Measurements from ENCODE around the gene MARCHF10. TPM values are rescaled to one million over a fixed set of nuclear protein-coding genes. Genes with fewer than 3 reads are reported as not detected.

The MARCHF10 gene
- total and polyA plus RNA-seq, 2 donors (not counting 3 experiments of a cell fraction or from before 2014, with no cell fraction given), result 0.11 TPM; not detected in 1

- Histone ChIP-seq H4K20me1 (replicated peaks; ENCODE audit: control insufficient read depth, extremely low read depth, insufficient read depth, low read length) (no peaks in the 10 kb centered on the region), H3K4me1 (ENCODE audit: control insufficient read depth, extremely low read depth, insufficient read depth, low read length) (no peaks in the 10 kb centered on the region), H3K9ac (replicated peaks; ENCODE audit: extremely low read depth, insufficient read depth, low read length) (no peak overlapping the region), H2AFZ (ENCODE audit: low read depth, low read length) (no peak overlapping the region), H3K27me3 (ENCODE audit: control insufficient read depth in 2 of 2, insufficient read depth in 2 of 2, low read length in 2 of 2) (peaks cover 4 to 18% of the 10 kb centered on the region in 2 experiments), H3K9me3 (replicated peaks; ENCODE audit: control insufficient read depth, insufficient read depth, low read length) (no peaks in the 10 kb centered on the region), H3K9me1 (replicated peaks; ENCODE audit: control insufficient read depth, extremely low read depth, insufficient read depth, low read length) (no peaks in the 10 kb centered on the region), H3K4me3 (replicated peaks in 1 of 3; ENCODE audit: insufficient read depth in 1 of 3, low read depth in 1 of 3, low read length in 3 of 3) (no peak overlapping the region), H3K27ac (ENCODE audit: insufficient read depth, low read depth, low read length) (no peak overlapping the region), H3K4me2 (ENCODE audit: insufficient read depth, low read length) (no peak overlapping the region), H3K36me3 (ENCODE audit: control insufficient read depth in 2 of 2, extremely low read depth in 1 of 2, insufficient read depth in 2 of 2, low read length in 2 of 2) (no peaks in the 10 kb centered on the region), H3K79me2 (ENCODE audit: control insufficient read depth, insufficient read depth, low read length) (no peaks in the 10 kb centered on the region)
- ChIA-PET POLR2A (no interaction called here), CTCF (no interaction called here)
- no peak for TF ChIP-seq JUN (IDR thresholded peaks at IDR 0.05; ENCODE audit: borderline replicate concordance, insufficient read depth, insufficient read length, low read depth)
- TF ChIP-seq EZH2 (IDR thresholded peaks at IDR 0.05; ENCODE audit: borderline replicate concordance, low read depth, low read length, severe bottlenecking), result no peak
- no peak for TF ChIP-seq CTCF (IDR thresholded peaks at IDR 0.05; ENCODE audit: extremely low read depth in 1 of 2, insufficient read depth in 1 of 2, low read depth in 1 of 2, low read length in 2 of 2)
- no peak for TF ChIP-seq FOS (IDR thresholded peaks at IDR 0.05; ENCODE audit: borderline replicate concordance, insufficient read depth, low read length)
- TF ChIP-seq POLR2AphosphoS5 (IDR thresholded peaks at IDR 0.05; ENCODE audit: insufficient read depth, low read depth, low read length), result no peak
- no peak for TF ChIP-seq MYC (IDR thresholded peaks at IDR 0.05; ENCODE audit: low read depth, low read length)
- no peak for TF ChIP-seq POLR2A (IDR thresholded peaks at IDR 0.05; ENCODE audit: low read depth, low read length)
- no peak for TF ChIP-seq GATA2 (IDR thresholded peaks at IDR 0.05; ENCODE audit: insufficient read depth, insufficient read length, low read depth, low read length)
- dilution Hi-C loops (cut with MboI; ENCODE audit: extremely low pct_ligation_motif_present, low sequenced_read_pairs) (no loop called here), intact Hi-C loops (cut with micrococcal nuclease) (no loop called here)
- no peak for FAIRE-seq
- DNase-seq (ENCODE audit: low read depth, low spot score), result no peak
- BruUV-seq (replicated peaks), result no TSS peak
These were observed 93.9 kb downstream of the MARCHF10 start for GRCh38 chr17:62714016-62714777.
